Breast epithelium (tissue), 3 donors: ENCODE data around the gene NBAS.

Experiments used
- POLR2A ChIP-seq: fragments of 450-650 bp; IDR thresholded peaks from one replicate; pipeline ENCODE4 v1.6.1; 2016; ENCODE audit warnings: antibody characterized with exemption, mild to moderate bottlenecking, moderate library complexity
- POLR2AphosphoS5 ChIP-seq, 3 donors: sonication (generic); formaldehyde crosslinking; IDR thresholded peaks; one replicate each; pipeline ENCODE4 v1.6.1; 2017; ENCODE audit warnings: antibody characterized with exemption in 3 of 3
- TF ChIP-seq, protein P1 (sequence below), 3 donors: fragments of 450-650 bp; IDR thresholded peaks; one replicate each; pipeline ENCODE4 v1.5.1; 2016 to 2017; ENCODE audit warnings: antibody characterized with exemption in 3 of 3, mild to moderate bottlenecking in 3 of 3, moderate library complexity in 3 of 3

DNA sequence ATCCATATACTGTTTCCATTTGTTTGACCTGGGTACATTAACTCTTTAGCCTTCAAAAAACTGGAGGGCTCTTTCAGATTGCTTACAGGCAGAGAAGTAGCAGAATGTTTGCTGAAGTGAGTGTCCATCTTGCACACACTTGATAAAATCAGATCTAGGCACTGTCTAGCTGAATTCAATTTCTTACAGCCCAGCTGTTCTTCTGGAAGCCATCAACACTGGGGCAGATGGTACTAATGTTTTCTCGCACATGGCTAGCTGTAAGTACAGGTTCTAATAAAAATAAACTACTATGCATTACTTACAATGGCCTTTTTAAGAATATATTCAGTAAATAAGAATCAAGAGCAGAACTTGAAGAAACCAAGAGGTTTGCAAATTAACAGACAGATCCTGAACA, 175.9 kb downstream of the NBAS start:
- no peak for TF ChIP-seq POLR2AphosphoS5 (IDR thresholded peaks at IDR 0.05)
- TF ChIP-seq, protein P1, sequence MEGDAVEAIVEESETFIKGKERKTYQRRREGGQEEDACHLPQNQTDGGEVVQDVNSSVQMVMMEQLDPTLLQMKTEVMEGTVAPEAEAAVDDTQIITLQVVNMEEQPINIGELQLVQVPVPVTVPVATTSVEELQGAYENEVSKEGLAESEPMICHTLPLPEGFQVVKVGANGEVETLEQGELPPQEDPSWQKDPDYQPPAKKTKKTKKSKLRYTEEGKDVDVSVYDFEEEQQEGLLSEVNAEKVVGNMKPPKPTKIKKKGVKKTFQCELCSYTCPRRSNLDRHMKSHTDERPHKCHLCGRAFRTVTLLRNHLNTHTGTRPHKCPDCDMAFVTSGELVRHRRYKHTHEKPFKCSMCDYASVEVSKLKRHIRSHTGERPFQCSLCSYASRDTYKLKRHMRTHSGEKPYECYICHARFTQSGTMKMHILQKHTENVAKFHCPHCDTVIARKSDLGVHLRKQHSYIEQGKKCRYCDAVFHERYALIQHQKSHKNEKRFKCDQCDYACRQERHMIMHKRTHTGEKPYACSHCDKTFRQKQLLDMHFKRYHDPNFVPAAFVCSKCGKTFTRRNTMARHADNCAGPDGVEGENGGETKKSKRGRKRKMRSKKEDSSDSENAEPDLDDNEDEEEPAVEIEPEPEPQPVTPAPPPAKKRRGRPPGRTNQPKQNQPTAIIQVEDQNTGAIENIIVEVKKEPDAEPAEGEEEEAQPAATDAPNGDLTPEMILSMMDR (IDR thresholded peaks at IDR 0.05) = no peak
- TF ChIP-seq POLR2A = no peak
